NT2/D1 (cell line): ENCODE measurements around the gene RMC1.

Experiments used
- SUZ12 ChIP-seq: IDR thresholded peaks from 2 replicates; pipeline ENCODE4 v1.6.1; 2011; ENCODE audit not compliant: insufficient read length, insufficient read depth; ENCODE audit errors: extremely low read depth
- YY1 ChIP-seq: IDR thresholded peaks from 2 replicates; pipeline ENCODE4 v1.6.1; 2011; ENCODE audit not compliant: insufficient read length, insufficient read depth

GRCh38 chr18:23532848-23533247 lies 29.5 kb downstream of the RMC1 start:
- TF ChIP-seq YY1 (no peak), SUZ12 (no peak)
